ENCODE data around the gene CERCAM. TPM values are rescaled to one million over a fixed set of nuclear protein-coding genes. Genes with fewer than 3 reads are reported as not detected.

The CERCAM gene
- total RNA-seq, 1 donor: 195 TPM

DNA sequence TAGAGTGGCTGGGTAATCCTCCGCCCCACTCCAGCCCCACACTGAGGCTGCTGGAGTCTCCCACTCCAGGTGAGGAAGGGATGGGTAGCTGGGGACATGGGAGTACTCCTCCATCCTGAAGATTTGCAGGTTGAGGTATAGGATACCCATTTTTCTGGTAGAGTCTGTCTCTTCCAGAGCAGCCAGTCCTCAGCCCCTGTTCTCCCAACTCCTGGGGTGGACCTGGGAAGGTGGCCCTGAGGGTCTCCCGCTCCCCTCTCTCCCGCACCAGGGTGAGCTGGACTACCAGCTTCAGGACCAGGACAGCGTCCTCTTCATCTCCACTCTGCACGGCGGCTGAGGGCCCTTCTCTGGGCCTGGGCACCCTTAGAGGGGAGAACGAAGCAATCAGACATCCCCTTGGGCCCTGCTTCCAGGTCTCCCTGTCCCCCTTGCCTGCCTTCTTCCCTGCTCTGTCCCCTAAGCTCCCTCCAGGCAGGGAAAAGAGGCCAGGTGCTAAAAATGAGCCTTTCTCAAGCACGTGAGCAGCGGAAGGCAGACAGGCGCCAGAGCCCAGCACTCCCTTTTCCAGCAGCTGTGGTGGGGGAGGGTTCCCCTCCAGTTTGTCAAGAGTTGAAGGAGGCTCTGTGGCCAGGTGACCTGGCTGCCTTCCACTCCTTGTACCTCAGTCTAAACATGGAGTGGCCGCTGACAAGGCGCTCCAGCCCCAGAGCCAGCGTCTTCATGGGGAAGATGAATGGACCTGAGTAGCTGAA, 31.1 kb upstream of the CERCAM start:
- Histone ChIP-seq H3K36me3 (ENCODE audit: insufficient read depth, low read length) (peaks cover 33% of the 10 kb centered on the region), H3K79me2 (ENCODE audit: insufficient read depth, low read length) (peaks cover 6% of the 10 kb centered on the region), H3K4me3 (ENCODE audit: insufficient read depth, low read length) (no peak overlapping the region), H3K27ac (ENCODE audit: low read depth, low read length) (no peak overlapping the region), H2AFZ (ENCODE audit: low read length) (no peak overlapping the region), H3K9me3 (ENCODE audit: low read depth, low read length) (no peaks in the 10 kb centered on the region), H3K4me1 (ENCODE audit: insufficient read depth, low read length) (peaks cover 17% of the 10 kb centered on the region), H4K20me1 (ENCODE audit: insufficient read depth, low read length) (peaks cover 14% of the 10 kb centered on the region), H3K4me2 (ENCODE audit: insufficient read depth, low read length) (no peak overlapping the region), H3K27me3 (ENCODE audit: insufficient read depth, low read length) (no peaks in the 10 kb centered on the region)
- TF ChIP-seq, protein P1, sequence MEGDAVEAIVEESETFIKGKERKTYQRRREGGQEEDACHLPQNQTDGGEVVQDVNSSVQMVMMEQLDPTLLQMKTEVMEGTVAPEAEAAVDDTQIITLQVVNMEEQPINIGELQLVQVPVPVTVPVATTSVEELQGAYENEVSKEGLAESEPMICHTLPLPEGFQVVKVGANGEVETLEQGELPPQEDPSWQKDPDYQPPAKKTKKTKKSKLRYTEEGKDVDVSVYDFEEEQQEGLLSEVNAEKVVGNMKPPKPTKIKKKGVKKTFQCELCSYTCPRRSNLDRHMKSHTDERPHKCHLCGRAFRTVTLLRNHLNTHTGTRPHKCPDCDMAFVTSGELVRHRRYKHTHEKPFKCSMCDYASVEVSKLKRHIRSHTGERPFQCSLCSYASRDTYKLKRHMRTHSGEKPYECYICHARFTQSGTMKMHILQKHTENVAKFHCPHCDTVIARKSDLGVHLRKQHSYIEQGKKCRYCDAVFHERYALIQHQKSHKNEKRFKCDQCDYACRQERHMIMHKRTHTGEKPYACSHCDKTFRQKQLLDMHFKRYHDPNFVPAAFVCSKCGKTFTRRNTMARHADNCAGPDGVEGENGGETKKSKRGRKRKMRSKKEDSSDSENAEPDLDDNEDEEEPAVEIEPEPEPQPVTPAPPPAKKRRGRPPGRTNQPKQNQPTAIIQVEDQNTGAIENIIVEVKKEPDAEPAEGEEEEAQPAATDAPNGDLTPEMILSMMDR (IDR thresholded peaks at IDR 0.05; ENCODE audit: extremely low read depth, low read depth, low read length): no peak
- DNase-seq (ENCODE audit: insufficient read length, low spot score, missing footprints): peak; percentile 71

DNA sequence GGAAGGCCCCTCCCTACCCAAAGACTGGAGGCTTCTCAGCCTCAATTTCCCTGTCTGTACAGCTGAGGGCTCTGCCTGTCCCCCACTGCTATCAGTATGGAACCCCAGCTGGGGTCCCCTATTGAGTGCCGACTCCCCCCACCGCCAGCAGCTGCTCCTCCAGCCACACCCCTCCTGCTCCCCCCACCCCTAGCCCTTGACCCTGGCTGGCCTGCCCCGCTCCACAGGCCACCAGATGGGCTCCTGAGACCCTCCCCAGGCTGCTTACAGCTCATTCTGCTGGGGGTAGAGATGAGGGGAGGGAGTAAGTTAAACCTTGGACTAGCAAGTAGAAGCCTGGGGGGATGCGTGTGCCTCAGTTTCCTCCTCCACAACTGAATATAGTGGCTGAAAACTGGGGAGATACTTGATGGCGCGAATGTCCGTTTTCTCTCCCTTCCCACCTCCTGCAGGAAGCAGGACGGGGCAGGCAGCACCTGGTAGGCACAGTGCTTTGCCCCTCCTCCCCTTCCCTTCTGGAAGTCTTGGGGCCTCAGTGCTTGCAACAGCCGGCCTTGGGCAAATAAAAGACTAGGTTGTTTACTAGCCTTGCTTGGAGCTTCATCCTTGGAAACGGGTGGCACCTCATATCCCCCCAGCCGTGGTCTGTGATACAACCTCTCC, 30.4 kb upstream of the CERCAM start:
- H4K20me1 ChIP-seq (ENCODE audit: insufficient read depth, low read length): peaks cover 7% of the 10 kb centered on the region
- H3K27ac ChIP-seq (ENCODE audit: low read depth, low read length): no peak overlapping the region
- peak; percentile 58 for DNase-seq (ENCODE audit: insufficient read length, low spot score, missing footprints)
- H3K9me3 ChIP-seq (ENCODE audit: low read depth, low read length): no peaks in the 10 kb centered on the region
- no peak overlapping the region for H3K4me2 ChIP-seq (ENCODE audit: insufficient read depth, low read length)
- H3K27me3 ChIP-seq (ENCODE audit: insufficient read depth, low read length): peaks cover 6% of the 10 kb centered on the region
- peaks cover under 1% of the 10 kb centered on the region for H3K79me2 ChIP-seq (ENCODE audit: insufficient read depth, low read length)
- H3K4me3 ChIP-seq (ENCODE audit: insufficient read depth, low read length): no peak overlapping the region
- peaks cover 13% of the 10 kb centered on the region for H3K4me1 ChIP-seq (ENCODE audit: insufficient read depth, low read length)
- TF ChIP-seq, protein P1 (IDR thresholded peaks at IDR 0.05; ENCODE audit: extremely low read depth, low read depth, low read length): no peak
- H2AFZ ChIP-seq (ENCODE audit: low read length): no peak overlapping the region
- peaks cover 29% of the 10 kb centered on the region for H3K36me3 ChIP-seq (ENCODE audit: insufficient read depth, low read length)

DNA sequence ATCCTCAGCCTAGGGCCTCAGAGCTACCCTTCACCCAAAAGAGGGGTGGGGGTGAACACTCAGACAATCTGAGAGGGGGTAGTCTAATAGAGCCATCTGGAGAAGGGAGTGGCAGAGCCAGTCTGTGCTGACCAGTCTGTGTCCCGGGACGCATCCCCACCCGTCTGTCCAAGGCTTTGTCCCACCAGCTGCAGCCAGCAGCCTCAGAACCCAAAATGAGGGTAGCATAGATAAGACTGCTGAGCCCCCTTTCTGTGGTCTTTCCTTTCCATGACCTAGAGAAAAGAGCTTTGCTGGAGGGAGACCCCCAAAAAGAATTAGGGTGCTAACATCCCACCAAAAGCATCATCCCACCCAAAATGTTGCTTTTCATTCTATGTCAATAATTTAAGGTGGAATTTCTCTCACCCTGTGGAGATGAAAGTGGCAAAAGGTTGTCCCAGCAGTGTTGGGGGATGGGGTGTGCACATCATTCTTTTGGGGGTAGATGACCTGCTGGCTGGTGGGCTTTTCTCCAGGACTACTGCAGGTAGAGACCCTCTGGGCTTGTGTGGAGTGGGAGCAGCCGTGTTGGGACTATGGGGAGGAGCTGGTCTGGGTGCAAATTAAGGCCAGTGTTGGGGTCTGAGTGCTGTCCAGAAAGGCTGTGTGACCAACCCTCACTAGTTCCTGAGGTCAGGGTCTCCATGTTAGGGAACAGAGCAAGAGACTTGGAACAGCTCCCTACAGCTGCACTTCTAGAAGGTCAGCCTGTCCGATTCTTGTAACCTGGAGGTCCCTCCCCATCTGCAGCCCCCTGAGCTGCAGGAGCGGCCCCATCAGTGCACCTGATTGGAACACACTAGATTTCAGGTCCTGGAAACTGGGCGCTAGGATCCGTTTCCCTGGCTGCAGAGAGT, 29.6 kb upstream of the CERCAM start:
- Histone ChIP-seq H3K4me1 (ENCODE audit: insufficient read depth, low read length) (peaks cover 5% of the 10 kb centered on the region), H3K9me3 (ENCODE audit: low read depth, low read length) (no peaks in the 10 kb centered on the region), H3K4me2 (ENCODE audit: insufficient read depth, low read length) (no peak overlapping the region), H3K27me3 (ENCODE audit: insufficient read depth, low read length) (peaks cover 9% of the 10 kb centered on the region), H3K79me2 (ENCODE audit: insufficient read depth, low read length) (no peaks in the 10 kb centered on the region), H4K20me1 (ENCODE audit: insufficient read depth, low read length) (peaks cover 4% of the 10 kb centered on the region), H2AFZ (ENCODE audit: low read length) (no peak overlapping the region), H3K36me3 (ENCODE audit: insufficient read depth, low read length) (peaks cover 29% of the 10 kb centered on the region), H3K4me3 (ENCODE audit: insufficient read depth, low read length) (no peak overlapping the region), H3K27ac (ENCODE audit: low read depth, low read length) (no peak overlapping the region)
- DNase-seq (ENCODE audit: insufficient read length, low spot score, missing footprints): peak; percentile 81
- TF ChIP-seq, protein P1 (IDR thresholded peaks at IDR 0.05; ENCODE audit: extremely low read depth, low read depth, low read length): no peak

Data from osteoblast (primary cell).